ENCODE data around the gene TTLL5. TPM values are rescaled to one million over a fixed set of nuclear protein-coding genes. Genes with fewer than 3 reads are reported as not detected.

TTLL5 gene
- total and polyA plus RNA-seq, 2 donors (not counting 1 experiment from before 2014, with no cell fraction given) = 16.1 to 23.8 TPM

DNA sequence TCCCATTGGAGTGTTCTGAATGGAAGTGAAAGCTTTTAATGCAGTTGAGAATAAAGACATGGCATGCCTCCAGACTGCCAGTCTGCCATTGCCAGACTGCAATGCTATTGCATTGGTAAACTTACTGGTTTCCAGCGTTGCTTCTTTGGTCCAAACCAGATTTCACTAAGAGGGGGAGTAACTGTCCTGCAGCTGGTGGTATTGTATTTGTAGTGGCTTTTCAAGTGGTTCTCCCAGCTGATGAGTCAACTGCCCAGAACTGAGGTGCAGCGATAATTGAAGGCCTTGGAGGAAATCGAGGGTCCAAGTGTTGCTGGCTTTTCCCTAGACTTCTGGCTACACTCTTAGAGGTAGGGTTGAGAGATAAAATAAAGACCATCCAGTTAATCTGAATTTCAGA is 32.2 kb upstream of the TTLL5 start:
- H3K4me2 ChIP-seq (ENCODE audit: extremely low read depth, insufficient read depth, low read length) = no peak overlapping the region
- no peak for TF ChIP-seq EZH2 (IDR thresholded peaks at IDR 0.05; ENCODE audit: low read length, missing control alignments)
- TF ChIP-seq, protein P1, sequence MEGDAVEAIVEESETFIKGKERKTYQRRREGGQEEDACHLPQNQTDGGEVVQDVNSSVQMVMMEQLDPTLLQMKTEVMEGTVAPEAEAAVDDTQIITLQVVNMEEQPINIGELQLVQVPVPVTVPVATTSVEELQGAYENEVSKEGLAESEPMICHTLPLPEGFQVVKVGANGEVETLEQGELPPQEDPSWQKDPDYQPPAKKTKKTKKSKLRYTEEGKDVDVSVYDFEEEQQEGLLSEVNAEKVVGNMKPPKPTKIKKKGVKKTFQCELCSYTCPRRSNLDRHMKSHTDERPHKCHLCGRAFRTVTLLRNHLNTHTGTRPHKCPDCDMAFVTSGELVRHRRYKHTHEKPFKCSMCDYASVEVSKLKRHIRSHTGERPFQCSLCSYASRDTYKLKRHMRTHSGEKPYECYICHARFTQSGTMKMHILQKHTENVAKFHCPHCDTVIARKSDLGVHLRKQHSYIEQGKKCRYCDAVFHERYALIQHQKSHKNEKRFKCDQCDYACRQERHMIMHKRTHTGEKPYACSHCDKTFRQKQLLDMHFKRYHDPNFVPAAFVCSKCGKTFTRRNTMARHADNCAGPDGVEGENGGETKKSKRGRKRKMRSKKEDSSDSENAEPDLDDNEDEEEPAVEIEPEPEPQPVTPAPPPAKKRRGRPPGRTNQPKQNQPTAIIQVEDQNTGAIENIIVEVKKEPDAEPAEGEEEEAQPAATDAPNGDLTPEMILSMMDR (conservative IDR thresholded peaks at IDR 0.05 in 1 of 2, IDR thresholded peaks at IDR 0.05 in 1 of 2; ENCODE audit: low read depth in 1 of 2, low read length in 2 of 2) = no peak
- H3K27ac ChIP-seq (ENCODE audit: insufficient read depth, low read length) = no peak overlapping the region
- H3K36me3 ChIP-seq (ENCODE audit: control insufficient read depth, insufficient read depth, low read length) = no peaks in the 10 kb centered on the region
- H3K79me2 ChIP-seq (ENCODE audit: control insufficient read depth, insufficient read depth, low read length) = no peaks in the 10 kb centered on the region
- H4K20me1 ChIP-seq (ENCODE audit: control insufficient read depth, extremely low read depth, insufficient read depth, low read length) = no peaks in the 10 kb centered on the region
- H3K4me3 ChIP-seq (replicated peaks in 1 of 4; ENCODE audit: control extremely low read depth in 1 of 4, insufficient read depth in 1 of 4, low read depth in 3 of 4, low read length in 4 of 4) = no peak overlapping the region
- DNase-seq (ENCODE audit: low read depth in 2 of 2) = peak in 1 of 2 donors; percentile 64
- H3K27me3 ChIP-seq (ENCODE audit: control insufficient read depth, insufficient read depth, low read length) = peaks cover 3% of the 10 kb centered on the region
- no peak overlapping the region for H3K9ac ChIP-seq (ENCODE audit: insufficient read depth, low read length)
- no peaks in the 10 kb centered on the region for H3K4me1 ChIP-seq (ENCODE audit: control insufficient read depth, extremely low read depth, insufficient read depth, low read length)
- H3K9me3 ChIP-seq (ENCODE audit: control insufficient read depth, insufficient read depth, low read depth, low read length) = no peaks in the 10 kb centered on the region
- H2AFZ ChIP-seq (ENCODE audit: low read length) = no peak overlapping the region

DNA sequence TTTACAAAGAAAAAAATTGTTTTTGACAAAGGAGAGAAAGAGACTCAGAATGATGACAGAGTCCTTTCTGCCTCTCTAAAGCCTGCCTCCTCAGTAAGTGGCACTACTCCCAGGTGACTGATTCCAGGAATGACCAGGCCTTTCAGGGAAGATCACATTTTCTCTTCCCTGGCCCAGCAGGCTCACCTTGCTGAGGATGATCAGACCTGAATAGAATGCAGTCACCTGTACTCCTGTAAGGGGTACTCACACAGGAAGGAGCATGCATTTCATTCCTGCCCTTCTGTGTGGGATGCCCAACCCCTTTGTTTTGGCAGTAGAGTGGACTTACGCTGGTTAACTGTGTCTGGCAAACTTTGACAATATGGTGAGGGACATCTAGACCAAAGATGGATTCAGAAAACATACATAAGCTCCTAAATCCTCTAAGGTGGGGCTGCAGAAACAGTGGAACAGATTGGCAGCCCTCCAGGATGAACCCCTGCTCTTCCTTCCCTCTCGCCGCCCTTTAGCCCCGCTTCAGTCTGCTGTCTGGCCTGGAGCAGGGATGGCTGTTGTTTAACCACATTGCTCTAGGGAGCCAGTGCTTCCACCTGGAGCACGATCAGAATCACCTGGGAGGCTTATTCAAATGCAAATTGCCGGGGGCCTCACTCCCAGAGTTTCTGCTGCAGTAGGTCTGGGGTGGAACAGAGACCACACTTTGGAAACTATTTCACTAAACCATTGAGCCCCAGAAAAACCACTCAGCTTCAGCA is 30.2 kb upstream of the TTLL5 start:
- TF ChIP-seq, protein P1 (conservative IDR thresholded peaks at IDR 0.05 in 1 of 2, IDR thresholded peaks at IDR 0.05 in 1 of 2; ENCODE audit: low read depth in 1 of 2, low read length in 2 of 2) = no peak
- no peak for TF ChIP-seq EZH2 (IDR thresholded peaks at IDR 0.05; ENCODE audit: low read length, missing control alignments)
- no peak overlapping the region for H3K9ac ChIP-seq (ENCODE audit: insufficient read depth, low read length)

DNA sequence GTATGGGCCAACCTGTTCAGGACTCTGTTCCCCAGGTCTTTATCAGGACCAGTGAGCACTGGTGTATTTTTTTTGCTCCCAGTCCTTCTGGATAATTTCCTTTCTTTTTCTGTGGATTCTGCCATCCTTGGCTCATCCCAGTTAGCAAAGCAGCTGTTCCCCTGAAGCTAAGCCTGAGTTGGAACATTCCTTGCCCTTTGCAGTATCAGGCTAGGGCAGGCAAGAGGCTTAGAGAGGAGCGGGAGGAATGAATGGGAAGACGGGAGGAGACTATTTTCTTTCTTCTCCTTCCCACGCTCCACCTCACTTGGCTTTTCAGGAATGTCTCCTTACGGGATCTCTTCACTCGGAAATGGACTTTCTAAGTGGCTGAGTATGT is 29.6 kb upstream of the TTLL5 start:
- Histone ChIP-seq H3K36me3 (ENCODE audit: control insufficient read depth, insufficient read depth, low read length) (no peaks in the 10 kb centered on the region), H3K9me3 (ENCODE audit: control insufficient read depth, insufficient read depth, low read depth, low read length) (no peaks in the 10 kb centered on the region), H3K27me3 (ENCODE audit: control insufficient read depth, insufficient read depth, low read length) (peaks cover 3% of the 10 kb centered on the region), H3K4me2 (ENCODE audit: extremely low read depth, insufficient read depth, low read length) (no peak overlapping the region), H3K4me3 (replicated peaks in 1 of 4; ENCODE audit: control extremely low read depth in 1 of 4, insufficient read depth in 1 of 4, low read depth in 3 of 4, low read length in 4 of 4) (no peak overlapping the region), H3K4me1 (ENCODE audit: control insufficient read depth, extremely low read depth, insufficient read depth, low read length) (no peaks in the 10 kb centered on the region), H2AFZ (ENCODE audit: low read length) (no peak overlapping the region), H4K20me1 (ENCODE audit: control insufficient read depth, extremely low read depth, insufficient read depth, low read length) (no peaks in the 10 kb centered on the region), H3K9ac (ENCODE audit: insufficient read depth, low read length) (no peak overlapping the region), H3K27ac (ENCODE audit: insufficient read depth, low read length) (no peak overlapping the region), H3K79me2 (ENCODE audit: control insufficient read depth, insufficient read depth, low read length) (no peaks in the 10 kb centered on the region)
- TF ChIP-seq, protein P1 (conservative IDR thresholded peaks at IDR 0.05 in 1 of 2, IDR thresholded peaks at IDR 0.05 in 1 of 2; ENCODE audit: low read depth in 1 of 2, low read length in 2 of 2) = no peak
- no peak for TF ChIP-seq EZH2 (IDR thresholded peaks at IDR 0.05; ENCODE audit: low read length, missing control alignments)
- peak in 1 of 2 donors; percentile 54 for DNase-seq (ENCODE audit: low read depth in 2 of 2)

More for the DNA sequence above, 30.2 kb upstream of the TTLL5 start:
- Histone ChIP-seq H3K36me3 (ENCODE audit: control insufficient read depth, insufficient read depth, low read length) (no peaks in the 10 kb centered on the region), H3K9me3 (ENCODE audit: control insufficient read depth, insufficient read depth, low read depth, low read length) (no peaks in the 10 kb centered on the region), H4K20me1 (ENCODE audit: control insufficient read depth, extremely low read depth, insufficient read depth, low read length) (no peaks in the 10 kb centered on the region), H2AFZ (ENCODE audit: low read length) (no peak overlapping the region), H3K4me1 (ENCODE audit: control insufficient read depth, extremely low read depth, insufficient read depth, low read length) (no peaks in the 10 kb centered on the region), H3K27ac (ENCODE audit: insufficient read depth, low read length) (no peak overlapping the region), H3K79me2 (ENCODE audit: control insufficient read depth, insufficient read depth, low read length) (no peaks in the 10 kb centered on the region), H3K4me2 (ENCODE audit: extremely low read depth, insufficient read depth, low read length) (no peak overlapping the region), H3K4me3 (replicated peaks in 1 of 4; ENCODE audit: control extremely low read depth in 1 of 4, insufficient read depth in 1 of 4, low read depth in 3 of 4, low read length in 4 of 4) (no peak overlapping the region), H3K27me3 (ENCODE audit: control insufficient read depth, insufficient read depth, low read length) (peaks cover 3% of the 10 kb centered on the region)
- DNase-seq (ENCODE audit: low read depth in 2 of 2) = no peak
